Upper lobe of right lung (tissue), 1 donor: ENCODE results near the gene MOGAT2. TPM values are rescaled to one million over a fixed set of nuclear protein-coding genes. Genes with fewer than 3 reads are reported as not detected.

Experiments used
- ATAC-seq: fragments of 200-7000 bp; cut with Tn5 transposase; one replicate; pipeline ENCODE4 v1.9.1; 2020; ENCODE audit warnings: mild to moderate bottlenecking, moderate library complexity
- DNase-seq: peaks from one replicate; pipeline ENCODE4 v3.0.0-alpha.2; 2020
- H3K27ac ChIP-seq: fragments of 200-600 bp; one replicate; pipeline ENCODE4 v1.8.0; 2022
- H3K27me3 ChIP-seq: fragments of 200-600 bp; one replicate; pipeline ENCODE4 v1.8.0; 2022; ENCODE audit warnings: mild to moderate bottlenecking
- H3K36me3 ChIP-seq: fragments of 200-600 bp; one replicate; pipeline ENCODE4 v1.8.0; 2022
- H3K4me1 ChIP-seq: fragments of 200-600 bp; one replicate; pipeline ENCODE4 v1.8.0; 2022
- H3K4me3 ChIP-seq: fragments of 200-600 bp; one replicate; pipeline ENCODE4 v1.8.0; 2022; ENCODE audit warnings: mild to moderate bottlenecking
- H3K9me3 ChIP-seq: fragments of 200-600 bp; one replicate; pipeline ENCODE4 v1.8.0; 2022
- CTCF ChIP-seq: fragments of 200-600 bp; IDR thresholded peaks from one replicate; pipeline ENCODE4 v1.8.0; 2022; ENCODE audit warnings: antibody characterized with exemption
- intact Hi-C: fragments of 100-400 bp; cut with DNase I; formaldehyde crosslinking; loops from one replicate; pipeline ENCODE4 v1.11.0; 2022
- total RNA-seq: library from RNA; stranded (reverse); fragmentation: NEBNext Ultra II Directional; extraction: Animal tissue kit (Norgen Biotek cat#: 25700); gene quantifications from one replicate; pipeline ENCODE4 v1.2.1, GENCODE V29; 2021
- donor health status: DM: no; HTN: yes; CAD: no; lungs with severe emphysema.

MOGAT2 gene
- total RNA-seq, 1 donor from 2014 or later, result not detected

- no peak overlapping the region for H3K4me3 ChIP-seq
- ATAC-seq, result no peak
- TF ChIP-seq CTCF, result no peak
- DNase-seq, result no peak
- intact Hi-C loops, result no loop called here
- no peaks in the 10 kb centered on the region for H3K27me3 ChIP-seq
- H3K4me1 ChIP-seq, result no peaks in the 10 kb centered on the region
- H3K9me3 ChIP-seq, result no peaks in the 10 kb centered on the region
- no peaks in the 10 kb centered on the region for H3K36me3 ChIP-seq
- no peak overlapping the region for H3K27ac ChIP-seq
Measured at GRCh38 chr11:75776546-75776945, 58.9 kb downstream of the MOGAT2 start.

- Histone ChIP-seq H3K4me3 (no peak overlapping the region), H3K4me1 (no peaks in the 10 kb centered on the region), H3K27ac (no peak overlapping the region), H3K9me3 (no peaks in the 10 kb centered on the region), H3K36me3 (no peaks in the 10 kb centered on the region), H3K27me3 (no peaks in the 10 kb centered on the region)
- no peak for TF ChIP-seq CTCF
- DNase-seq, result no peak
- intact Hi-C loops, result no loop called here
- peak; percentile 67 for ATAC-seq
Measured at GRCh38 chr11:75777461-75778110, 59.9 kb downstream of the MOGAT2 start.

GRCh38 chr11:75778962-75779361 lies 61.3 kb downstream of the MOGAT2 start:
- no peaks in the 10 kb centered on the region for H3K9me3 ChIP-seq
- TF ChIP-seq CTCF, result no peak
- ATAC-seq (no peak), DNase-seq (no peak)
- H3K27ac ChIP-seq, result no peak overlapping the region
- no peaks in the 10 kb centered on the region for H3K36me3 ChIP-seq
- H3K27me3 ChIP-seq, result no peaks in the 10 kb centered on the region
- intact Hi-C loops, result no loop called here
- H3K4me3 ChIP-seq, result no peak overlapping the region
- H3K4me1 ChIP-seq, result no peaks in the 10 kb centered on the region

GRCh38 chr11:75779960-75780359 lies 62.3 kb downstream of the MOGAT2 start:
- Histone ChIP-seq H3K36me3 (no peaks in the 10 kb centered on the region), H3K27ac (no peak overlapping the region), H3K4me1 (no peaks in the 10 kb centered on the region), H3K9me3 (no peaks in the 10 kb centered on the region), H3K4me3 (no peak overlapping the region), H3K27me3 (no peaks in the 10 kb centered on the region)
- DNase-seq, result no peak
- intact Hi-C loops, result no loop called here
- ATAC-seq, result no peak
- no peak for TF ChIP-seq CTCF

- no peaks in the 10 kb centered on the region for H3K27me3 ChIP-seq
- no peaks in the 10 kb centered on the region for H3K4me1 ChIP-seq
- TF ChIP-seq CTCF, result no peak
- ATAC-seq, result no peak
- H3K9me3 ChIP-seq, result no peaks in the 10 kb centered on the region
- intact Hi-C loops, result no loop called here
- H3K27ac ChIP-seq, result no peak overlapping the region
- no peaks in the 10 kb centered on the region for H3K36me3 ChIP-seq
- DNase-seq, result no peak
- H3K4me3 ChIP-seq, result no peak overlapping the region
Measured at GRCh38 chr11:75780888-75781287, 63.2 kb downstream of the MOGAT2 start.

GRCh38 chr11:75781296-75781695 lies 63.7 kb downstream of the MOGAT2 start:
- no peaks in the 10 kb centered on the region for H3K36me3 ChIP-seq
- no peak overlapping the region for H3K4me3 ChIP-seq
- no peak for TF ChIP-seq CTCF
- H3K4me1 ChIP-seq, result no peaks in the 10 kb centered on the region
- DNase-seq (no peak), ATAC-seq (no peak)
- H3K27ac ChIP-seq, result no peak overlapping the region
- H3K27me3 ChIP-seq, result no peaks in the 10 kb centered on the region
- H3K9me3 ChIP-seq, result no peaks in the 10 kb centered on the region
- intact Hi-C loops, result no loop called here
